MM.1S (cell line): ENCODE results near the gene OR8I2.
"Not testable (repeated sequence)": the region's sequence is repeated elsewhere in the genome, so short reads cannot be mapped to it uniquely, and the experiment has no call there.

Experiments used
- DNase-seq: peaks from one replicate; pipeline ENCODE4 v3.0.0-alpha.2; 2015
- H2AFZ ChIP-seq: fragments of 300-600 bp; sonication (generic); 2 replicates; pipeline ENCODE4 v1.6.0; 2016; ENCODE audit warnings: antibody characterized with exemption, low read length
- H3F3A ChIP-seq: fragments of 300-600 bp; sonication (generic); 2 replicates; pipeline ENCODE4 v1.6.1; 2016; ENCODE audit warnings: mild to moderate bottlenecking, antibody characterized with exemption, low read length, moderate library complexity, mixed read lengths; ENCODE audit not compliant: insufficient read depth
- H3K27ac ChIP-seq: fragments of 300-600 bp; sonication (generic); 2 replicates; pipeline ENCODE4 v1.5.1; 2016; ENCODE audit warnings: mild to moderate bottlenecking, low read length
- H3K27me3 ChIP-seq: fragments of 300-600 bp; sonication (generic); replicated peaks from 2 replicates; pipeline ENCODE4 v1.6.0; 2016; ENCODE audit warnings: low read length; ENCODE audit not compliant: insufficient read depth
- H3K36me3 ChIP-seq: fragments of 300-600 bp; sonication (generic); replicated peaks from 2 replicates; pipeline ENCODE4 v1.6.1; 2016; ENCODE audit warnings: mild to moderate bottlenecking, low read length, mixed read lengths; ENCODE audit not compliant: insufficient read depth
- H3K4me1 ChIP-seq: fragments of 300-600 bp; sonication (generic); 2 replicates; pipeline ENCODE4 v1.6.1; 2016; ENCODE audit warnings: low read length, mixed read lengths
- H3K4me2 ChIP-seq: fragments of 300-600 bp; sonication (generic); 2 replicates; pipeline ENCODE4 v1.6.0; 2016; ENCODE audit warnings: low read depth, low read length
- H3K4me3 ChIP-seq: fragments of 300-600 bp; sonication (generic); 2 replicates; pipeline ENCODE4 v1.5.1; 2016; ENCODE audit warnings: low read length, mixed read lengths
- H3K79me2 ChIP-seq: fragments of 300-600 bp; sonication (generic); 2 replicates; pipeline ENCODE4 v1.6.1; 2016; ENCODE audit warnings: mixed run types, low read length, mixed read lengths
- H3K9ac ChIP-seq: fragments of 300-600 bp; sonication (generic); 2 replicates; pipeline ENCODE4 v1.6.1; 2016; ENCODE audit warnings: low read length, mixed read lengths
- H3K9me2 ChIP-seq: fragments of 300-600 bp; sonication (generic); replicated peaks from 2 replicates; pipeline ENCODE4 v1.6.1; 2016; ENCODE audit warnings: mild to moderate bottlenecking, low read length, mixed read lengths; ENCODE audit not compliant: insufficient read depth
- H3K9me3 ChIP-seq: fragments of 300-600 bp; sonication (generic); replicated peaks from 2 replicates; pipeline ENCODE4 v1.6.1; 2016; ENCODE audit warnings: mild to moderate bottlenecking, low read length, mixed read lengths; ENCODE audit not compliant: insufficient read depth
- H4K20me1 ChIP-seq: fragments of 300-600 bp; sonication (generic); 2 replicates; pipeline ENCODE4 v1.6.1; 2016; ENCODE audit warnings: mild to moderate bottlenecking, low read length, moderate library complexity, mixed read lengths; ENCODE audit not compliant: insufficient read depth
- CTCF ChIP-seq: fragments of 300-600 bp; sonication (generic); IDR thresholded peaks from 2 replicates; pipeline ENCODE4 v1.5.1; 2016; ENCODE audit warnings: antibody characterized with exemption, low read length, mixed read lengths
- EZH2 ChIP-seq: fragments of 300-600 bp; sonication (generic); optimal IDR thresholded peaks from 2 replicates; pipeline ENCODE3; 2017; ENCODE audit warnings: low read depth, mild to moderate bottlenecking, antibody characterized with exemption, low read length, mixed read lengths
- EZH2phosphoT487 ChIP-seq: fragments of 300-600 bp; sonication (generic); IDR thresholded peaks from 2 replicates; pipeline ENCODE4 v1.6.1; 2018; ENCODE audit warnings: antibody characterized with exemption, low read length

Gene OR8I2

GRCh38 chr11:56049487-56049886 lies 43.6 kb upstream of the OR8I2 start:
- H3F3A ChIP-seq, result no peaks in the 10 kb centered on the region
- DNase-seq, result no peak
- no peak overlapping the region for H3K9ac ChIP-seq
- no peaks in the 10 kb centered on the region for H3K36me3 ChIP-seq
- H3K4me3 ChIP-seq, result no peak overlapping the region
- no peak overlapping the region for H3K27ac ChIP-seq
- no peaks in the 10 kb centered on the region for H3K79me2 ChIP-seq
- no peaks in the 10 kb centered on the region for H4K20me1 ChIP-seq
- H3K27me3 ChIP-seq, result no peaks in the 10 kb centered on the region
- no peaks in the 10 kb centered on the region for H3K9me2 ChIP-seq
- H3K4me2 ChIP-seq, result no peak overlapping the region
- H3K9me3 ChIP-seq, result no peaks in the 10 kb centered on the region
- no peaks in the 10 kb centered on the region for H3K4me1 ChIP-seq
- TF ChIP-seq EZH2 (no peak), EZH2phosphoT487 (no peak), CTCF (no peak)
- H2AFZ ChIP-seq, result no peak overlapping the region

- not testable (repeated sequence) for H3K79me2 ChIP-seq, H3K27ac ChIP-seq, H4K20me1 ChIP-seq, H3K4me1 ChIP-seq, H3K27me3 ChIP-seq, H3K9ac ChIP-seq, H3F3A ChIP-seq, DNase-seq, H3K4me3 ChIP-seq, H3K9me3 ChIP-seq, H3K9me2 ChIP-seq, H2AFZ ChIP-seq, H3K36me3 ChIP-seq, H3K4me2 ChIP-seq
Measured at GRCh38 chr11:56056366-56056765, 36.7 kb upstream of the OR8I2 start.

- H2AFZ ChIP-seq, H3K27me3 ChIP-seq, H3K9ac ChIP-seq, DNase-seq, H3K9me3 ChIP-seq, H3K9me2 ChIP-seq, H3K36me3 ChIP-seq, H3F3A ChIP-seq, H3K27ac ChIP-seq, H3K4me2 ChIP-seq, H3K4me3 ChIP-seq, H3K79me2 ChIP-seq, H3K4me1 ChIP-seq, H4K20me1 ChIP-seq: not testable (repeated sequence)
Measured at GRCh38 chr11:56057661-56058237, 35.4 kb upstream of the OR8I2 start.

- H3K4me3 ChIP-seq, result not testable (repeated sequence)
Measured at GRCh38 chr11:56058260-56058780, 34.8 kb upstream of the OR8I2 start.

GRCh38 chr11:56066980-56067379 lies 26.1 kb upstream of the OR8I2 start:
- H3K36me3 ChIP-seq, result no peaks in the 10 kb centered on the region
- H3K4me3 ChIP-seq, result no peak overlapping the region
- no peaks in the 10 kb centered on the region for H3K9me2 ChIP-seq
- no peaks in the 10 kb centered on the region for H3K27me3 ChIP-seq
- no peak for TF ChIP-seq EZH2phosphoT487
- TF ChIP-seq EZH2, result no peak
- TF ChIP-seq CTCF, result no peak
- H3K79me2 ChIP-seq, result no peaks in the 10 kb centered on the region
- H3K4me1 ChIP-seq, result no peaks in the 10 kb centered on the region
- no peaks in the 10 kb centered on the region for H3F3A ChIP-seq
- no peak overlapping the region for H2AFZ ChIP-seq
- H3K27ac ChIP-seq, result no peak overlapping the region
- no peak overlapping the region for H3K9ac ChIP-seq
- no peaks in the 10 kb centered on the region for H3K9me3 ChIP-seq
- no peak for DNase-seq
- H4K20me1 ChIP-seq, result no peaks in the 10 kb centered on the region
- no peak overlapping the region for H3K4me2 ChIP-seq

More at GRCh38 chr11:56058260-56058780, 34.8 kb upstream of the OR8I2 start:
- not testable (repeated sequence) for H3K4me1 ChIP-seq, H3K9me2 ChIP-seq, H3K4me2 ChIP-seq, DNase-seq, H3K27me3 ChIP-seq, H3F3A ChIP-seq, H3K36me3 ChIP-seq, H3K9me3 ChIP-seq, H2AFZ ChIP-seq, H3K79me2 ChIP-seq, H4K20me1 ChIP-seq, H3K27ac ChIP-seq, H3K9ac ChIP-seq
